COR-L47 (cell line): ENCODE data around the gene PCNX4.

ENCODE experiments used
- DNase-seq: peaks from one replicate; lab custom pipeline; 2025; lab: John Stamatoyannopoulos, UW

PCNX4 gene

GRCh38 chr14:60174352-60175254, 82.9 kb downstream of the PCNX4 start:
- no peak for DNase-seq

- DNase-seq: no peak
Measured at GRCh38 chr14:60175255-60175902, 83.7 kb downstream of the PCNX4 start.

GRCh38 chr14:60178164-60178563, 86.4 kb downstream of the PCNX4 start:
- no peak for DNase-seq

GRCh38 chr14:60178820-60179219, 87.1 kb downstream of the PCNX4 start:
- no peak for DNase-seq

- no peak for DNase-seq
Measured at GRCh38 chr14:60179431-60179869, 87.7 kb downstream of the PCNX4 start.

GRCh38 chr14:60183138-60183537, 91.4 kb downstream of the PCNX4 start:
- no peak for DNase-seq

- DNase-seq: peak; percentile 16
Measured at GRCh38 chr14:60183741-60184140, 92.0 kb downstream of the PCNX4 start.

GRCh38 chr14:60184146-60184904, 92.6 kb downstream of the PCNX4 start:
- DNase-seq: peak; percentile 74

GRCh38 chr14:60184905-60185555, 93.3 kb downstream of the PCNX4 start:
- DNase-seq: no peak

- DNase-seq: peak; percentile 42
Measured at GRCh38 chr14:60188115-60188514, 96.4 kb downstream of the PCNX4 start.

GRCh38 chr14:60188696-60189095, 97.0 kb downstream of the PCNX4 start:
- DNase-seq: no peak

GRCh38 chr14:60189923-60190840, 98.5 kb downstream of the PCNX4 start:
- no peak for DNase-seq

GRCh38 chr14:60195179-60195810, 103.6 kb downstream of the PCNX4 start:
- peak; percentile 36 for DNase-seq

GRCh38 chr14:60196291-60196690, 104.6 kb downstream of the PCNX4 start:
- no peak for DNase-seq

GRCh38 chr14:60197629-60198303, 106.0 kb downstream of the PCNX4 start:
- DNase-seq: no peak

GRCh38 chr14:60199321-60199720, 107.6 kb downstream of the PCNX4 start:
- DNase-seq: no peak

GRCh38 chr14:60204104-60204842, 112.5 kb downstream of the PCNX4 start:
- DNase-seq: peak; percentile 54

- DNase-seq: no peak
Measured at GRCh38 chr14:60204843-60205774, 113.4 kb downstream of the PCNX4 start.
